PC-9 (cell line): ENCODE data around the gene VILL.

ENCODE experiments used
- CTCF ChIP-seq: fragments of 200-600 bp; sonication (generic); conservative IDR thresholded peaks from 2 replicates; pipeline ENCODE4 v1.6.1; 2017; ENCODE audit warnings: mixed run types, antibody characterized with exemption, mild to moderate bottlenecking, moderate library complexity
- EZH2 ChIP-seq: fragments of 200-600 bp; sonication (generic); IDR thresholded peaks from 2 replicates; pipeline ENCODE4 v1.8.0; 2017; ENCODE audit warnings: antibody characterized with exemption, low read depth

- TF ChIP-seq EZH2 (no peak), CTCF (no peak)
Observed at GRCh38 chr3:38008191-38008701, 17.7 kb downstream of the VILL start.
